ENCODE results near the gene PIP4K2C. TPM values are rescaled to one million over a fixed set of nuclear protein-coding genes. Genes with fewer than 3 reads are reported as not detected.

PIP4K2C gene
- total and polyA plus RNA-seq, 10 of the 15 experiments (the other 5 are each of a cell fraction or from before 2014, with no cell fraction given): 4.8 to 25.1 (median 14.9) TPM

GRCh38 chr12:57632958-57633840 is 42.2 kb downstream of the PIP4K2C start, which contains the start of gene B4GALNT1 (continued):
- TF ChIP-seq DPF2 (IDR thresholded peaks at IDR 0.05) (no peak), RCOR1 (conservative IDR thresholded peaks at IDR 0.05; ENCODE audit: low read depth, low read length) (no peak), GATAD2B (conservative IDR thresholded peaks at IDR 0.05; ENCODE audit: low read depth) (peak; percentile 74; the same call in 1 of the 2 replicates), STAT3 (IDR thresholded peaks at IDR 0.05; ENCODE audit: low read depth, low read length) (no peak), ZNF217 (IDR thresholded peaks at IDR 0.05) (no peak), RAD21 (IDR thresholded peaks at IDR 0.05; ENCODE audit: insufficient read depth, low read depth, low read length) (peak; percentile 53), POLR2A (IDR thresholded peaks at IDR 0.05; ENCODE audit: low read depth, low read length) (no peak), TCF12 (IDR thresholded peaks at IDR 0.05; ENCODE audit: low read depth, low read length) (no peak), HDAC6 (IDR thresholded peaks at IDR 0.05; ENCODE audit: unreplicated experiment) (no peak), CBX5 (IDR thresholded peaks at IDR 0.05; ENCODE audit: low read depth) (no peak), USF1 (IDR thresholded peaks at IDR 0.05; ENCODE audit: borderline replicate concordance, extremely low read length, insufficient read depth, low read depth, low read length) (no peak), KDM1A (IDR thresholded peaks at IDR 0.05; ENCODE audit: borderline replicate concordance) (no peak), CREM (IDR thresholded peaks at IDR 0.05; ENCODE audit: low read depth) (no peak), ZBED1 (IDR thresholded peaks at IDR 0.05; ENCODE audit: borderline replicate concordance) (no peak), TCF7 (IDR thresholded peaks at IDR 0.05; ENCODE audit: borderline replicate concordance) (no peak), NRF1 (conservative IDR thresholded peaks at IDR 0.05; ENCODE audit: low read depth, low read length) (no peak), CUX1 (IDR thresholded peaks at IDR 0.05; ENCODE audit: insufficient replicate concordance, low read depth, low read length) (no peak), TBL1XR1 (IDR thresholded peaks at IDR 0.05; ENCODE audit: low read depth, low read length) (no peak), POLR2AphosphoS5 (IDR thresholded peaks at IDR 0.05; ENCODE audit: low read length) (no peak), KAT2A (conservative IDR thresholded peaks at IDR 0.05; ENCODE audit: control insufficient read depth, low read depth, low read length) (no peak), ZNF384 (IDR thresholded peaks at IDR 0.05; ENCODE audit: borderline replicate concordance, low read depth, low read length) (no peak), LARP7 (IDR thresholded peaks at IDR 0.05) (0 out of 2 replicates have a peak, but pooled peaks have one; percentile 37)
- TF ChIP-seq, protein P1, sequence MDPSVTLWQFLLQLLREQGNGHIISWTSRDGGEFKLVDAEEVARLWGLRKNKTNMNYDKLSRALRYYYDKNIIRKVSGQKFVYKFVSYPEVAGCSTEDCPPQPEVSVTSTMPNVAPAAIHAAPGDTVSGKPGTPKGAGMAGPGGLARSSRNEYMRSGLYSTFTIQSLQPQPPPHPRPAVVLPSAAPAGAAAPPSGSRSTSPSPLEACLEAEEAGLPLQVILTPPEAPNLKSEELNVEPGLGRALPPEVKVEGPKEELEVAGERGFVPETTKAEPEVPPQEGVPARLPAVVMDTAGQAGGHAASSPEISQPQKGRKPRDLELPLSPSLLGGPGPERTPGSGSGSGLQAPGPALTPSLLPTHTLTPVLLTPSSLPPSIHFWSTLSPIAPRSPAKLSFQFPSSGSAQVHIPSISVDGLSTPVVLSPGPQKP (IDR thresholded peaks at IDR 0.05; ENCODE audit: low read depth, low read length): no peak
- TF ChIP-seq, protein P2, sequence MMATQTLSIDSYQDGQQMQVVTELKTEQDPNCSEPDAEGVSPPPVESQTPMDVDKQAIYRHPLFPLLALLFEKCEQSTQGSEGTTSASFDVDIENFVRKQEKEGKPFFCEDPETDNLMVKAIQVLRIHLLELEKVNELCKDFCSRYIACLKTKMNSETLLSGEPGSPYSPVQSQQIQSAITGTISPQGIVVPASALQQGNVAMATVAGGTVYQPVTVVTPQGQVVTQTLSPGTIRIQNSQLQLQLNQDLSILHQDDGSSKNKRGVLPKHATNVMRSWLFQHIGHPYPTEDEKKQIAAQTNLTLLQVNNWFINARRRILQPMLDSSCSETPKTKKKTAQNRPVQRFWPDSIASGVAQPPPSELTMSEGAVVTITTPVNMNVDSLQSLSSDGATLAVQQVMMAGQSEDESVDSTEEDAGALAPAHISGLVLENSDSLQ (IDR thresholded peaks at IDR 0.05): no peak
